ENCODE results near the gene DRICH1. TPM values are rescaled to one million over a fixed set of nuclear protein-coding genes. Genes with fewer than 3 reads are reported as not detected.
"Not testable (repeated sequence)": the region's sequence is repeated elsewhere in the genome, so short reads cannot be mapped to it uniquely, and the experiment has no call there.

The DRICH1 gene
- total RNA-seq, 2 experiments from 2014 or later, result 1.7 to 2.2 TPM

DNA sequence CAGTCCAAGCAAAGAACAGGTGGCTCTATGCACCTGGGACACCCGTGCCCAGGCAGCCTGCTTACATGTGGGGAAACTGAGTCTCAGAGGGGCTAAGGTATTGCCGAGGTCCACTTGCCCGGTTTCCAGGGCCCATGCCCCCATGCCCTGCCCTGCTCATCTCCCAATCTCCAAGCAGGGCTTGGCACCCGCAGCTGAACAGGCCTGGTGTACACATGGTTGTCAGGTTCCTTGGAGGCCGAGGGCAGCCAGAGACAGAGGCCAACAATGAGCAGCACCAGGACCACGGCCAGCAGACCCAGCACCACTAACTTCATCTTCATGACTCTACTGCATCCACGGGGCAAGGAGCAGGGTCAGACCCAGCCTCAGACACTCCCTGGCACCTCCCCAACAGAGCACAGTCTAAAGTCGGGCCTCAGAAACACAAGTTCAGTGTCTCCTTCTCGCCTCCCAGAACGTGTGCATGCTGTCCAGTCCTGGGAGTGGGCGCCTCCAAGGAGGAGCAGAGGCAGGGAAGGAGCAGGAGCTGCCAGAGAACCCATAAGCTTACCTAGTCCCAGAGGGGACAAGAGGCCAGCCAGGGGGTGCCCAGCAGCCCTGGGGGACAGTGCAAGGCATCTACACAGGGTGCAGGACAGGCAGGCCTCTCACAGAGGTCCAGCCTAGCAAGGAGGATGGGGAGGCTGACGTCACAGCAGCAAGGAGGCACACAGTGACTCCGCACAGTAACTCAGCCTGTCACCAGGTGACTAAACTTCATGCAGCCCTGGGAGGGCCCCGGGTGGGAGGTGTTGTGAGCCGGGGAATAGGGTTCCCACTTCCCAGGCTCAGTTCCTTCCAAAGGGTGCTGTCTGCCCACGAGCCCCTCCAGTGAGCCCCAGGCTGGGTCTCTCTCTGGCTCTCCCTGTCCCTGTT, 38.5 kb upstream of the DRICH1 start:
- Mint-ChIP-seq H3K4me3 (no peak overlapping the region), H3K36me3 (ENCODE audit: low read depth) (peaks cover 24% of the 10 kb centered on the region), H3K9me3 (no peaks in the 10 kb centered on the region), H3K27me3 (no peaks in the 10 kb centered on the region), H3K27ac (no peak overlapping the region), H3K4me1 (ENCODE audit: low read depth) (no peaks in the 10 kb centered on the region)
- CTCF ChIA-PET, result no interaction called here
- no peak for ATAC-seq (ENCODE audit: poor library complexity)
- Histone ChIP-seq H3K27ac (ENCODE audit: low read depth in 1 of 2, low read length in 2 of 2) (no peak overlapping the region), H3K36me3 (ENCODE audit: insufficient read depth, low read length) (no peaks in the 10 kb centered on the region), H3K27me3 (ENCODE audit: control insufficient read depth in 1 of 2, insufficient read depth in 2 of 2, low read length in 2 of 2) (no peaks in the 10 kb centered on the region), H3K4me3 (ENCODE audit: low read length) (no peak overlapping the region), H3K9me3 (ENCODE audit: control insufficient read depth in 1 of 2, insufficient read depth in 1 of 2, low read length in 2 of 2) (no peaks in the 10 kb centered on the region), H3K4me1 (ENCODE audit: insufficient read depth, low read length) (peaks cover 2% of the 10 kb centered on the region)
- no peak for DNase-seq
- TF ChIP-seq, protein P1, sequence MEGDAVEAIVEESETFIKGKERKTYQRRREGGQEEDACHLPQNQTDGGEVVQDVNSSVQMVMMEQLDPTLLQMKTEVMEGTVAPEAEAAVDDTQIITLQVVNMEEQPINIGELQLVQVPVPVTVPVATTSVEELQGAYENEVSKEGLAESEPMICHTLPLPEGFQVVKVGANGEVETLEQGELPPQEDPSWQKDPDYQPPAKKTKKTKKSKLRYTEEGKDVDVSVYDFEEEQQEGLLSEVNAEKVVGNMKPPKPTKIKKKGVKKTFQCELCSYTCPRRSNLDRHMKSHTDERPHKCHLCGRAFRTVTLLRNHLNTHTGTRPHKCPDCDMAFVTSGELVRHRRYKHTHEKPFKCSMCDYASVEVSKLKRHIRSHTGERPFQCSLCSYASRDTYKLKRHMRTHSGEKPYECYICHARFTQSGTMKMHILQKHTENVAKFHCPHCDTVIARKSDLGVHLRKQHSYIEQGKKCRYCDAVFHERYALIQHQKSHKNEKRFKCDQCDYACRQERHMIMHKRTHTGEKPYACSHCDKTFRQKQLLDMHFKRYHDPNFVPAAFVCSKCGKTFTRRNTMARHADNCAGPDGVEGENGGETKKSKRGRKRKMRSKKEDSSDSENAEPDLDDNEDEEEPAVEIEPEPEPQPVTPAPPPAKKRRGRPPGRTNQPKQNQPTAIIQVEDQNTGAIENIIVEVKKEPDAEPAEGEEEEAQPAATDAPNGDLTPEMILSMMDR (IDR thresholded peaks at IDR 0.05), result no peak
- POLR2A ChIA-PET, result no interaction called here
- intact Hi-C loops (cut with DNase I, micrococcal nuclease), result no loop called here

DNA sequence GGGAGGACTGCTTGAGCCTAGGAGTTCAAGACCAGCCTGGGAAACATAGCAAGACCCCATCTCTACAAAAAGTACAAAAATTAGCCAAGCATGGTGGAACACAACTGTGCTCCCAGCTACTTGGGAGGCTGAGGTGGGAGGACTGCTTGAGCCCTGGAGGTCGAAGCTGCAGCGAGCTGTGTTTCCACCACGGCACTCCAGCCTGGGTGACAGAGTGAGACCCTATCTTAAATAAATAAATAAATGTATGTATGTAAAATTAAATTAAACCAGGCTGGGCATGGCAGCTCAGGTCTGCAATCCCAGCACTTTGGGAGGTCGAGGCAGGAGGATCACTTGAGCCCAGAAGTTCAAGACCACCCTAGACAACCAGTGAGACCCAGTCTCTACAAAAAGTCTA, 28.3 kb upstream of the DRICH1 start:
- H3K4me3 Mint-ChIP-seq; POLR2A ChIA-PET; H3K27me3 Mint-ChIP-seq; H3K27me3 ChIP-seq (ENCODE audit: control insufficient read depth in 1 of 2, insufficient read depth in 2 of 2, low read length in 2 of 2); H3K27ac ChIP-seq (ENCODE audit: low read depth in 1 of 2, low read length in 2 of 2); ATAC-seq (ENCODE audit: poor library complexity); intact Hi-C loops (cut with DNase I, micrococcal nuclease); DNase-seq; H3K4me1 ChIP-seq (ENCODE audit: insufficient read depth, low read length); H3K9me3 Mint-ChIP-seq; H3K4me1 Mint-ChIP-seq (ENCODE audit: low read depth); H3K9me3 ChIP-seq (ENCODE audit: control insufficient read depth in 1 of 2, insufficient read depth in 1 of 2, low read length in 2 of 2); CTCF ChIA-PET; H3K4me3 ChIP-seq (ENCODE audit: low read length); H3K27ac Mint-ChIP-seq: not testable (repeated sequence)
- H3K36me3 ChIP-seq (ENCODE audit: insufficient read depth, low read length), result peaks cover 20% of the 10 kb centered on the region
- peaks cover 61% of the 10 kb centered on the region for H3K36me3 Mint-ChIP-seq (ENCODE audit: low read depth)

DNA sequence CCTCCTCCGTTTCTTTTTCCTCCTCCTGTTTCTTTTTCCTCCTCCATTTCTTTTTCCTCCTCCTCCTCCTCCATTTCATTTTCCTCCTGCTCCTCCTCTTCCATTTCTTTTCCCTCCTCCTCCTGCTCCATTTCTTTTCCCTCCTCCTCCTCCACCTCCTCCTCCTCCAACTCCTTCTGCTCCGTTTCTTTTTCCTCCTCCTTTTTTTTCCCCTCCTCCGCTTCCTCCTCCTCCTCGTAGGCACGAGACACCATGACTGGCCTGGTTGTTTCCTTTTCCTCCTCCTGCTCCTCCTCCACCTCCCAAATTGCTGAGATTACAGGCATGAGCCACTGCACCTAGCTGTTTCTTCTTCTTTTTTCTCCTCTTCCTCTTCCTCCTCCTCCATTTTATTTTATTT, 25.6 kb upstream of the DRICH1 start:
- Histone ChIP-seq H3K27me3 (ENCODE audit: control insufficient read depth in 1 of 2, insufficient read depth in 2 of 2, low read length in 2 of 2) (no peaks in the 10 kb centered on the region), H3K4me3 (ENCODE audit: low read length) (no peak overlapping the region), H3K9me3 (ENCODE audit: control insufficient read depth in 1 of 2, insufficient read depth in 1 of 2, low read length in 2 of 2) (peaks cover 0 to 4% of the 10 kb centered on the region in 2 experiments), H3K36me3 (ENCODE audit: insufficient read depth, low read length) (peaks cover 22% of the 10 kb centered on the region), H3K4me1 (ENCODE audit: insufficient read depth, low read length) (no peaks in the 10 kb centered on the region), H3K27ac (ENCODE audit: low read depth in 1 of 2, low read length in 2 of 2) (no peak overlapping the region)
- Mint-ChIP-seq H3K4me3 (no peak overlapping the region), H3K27ac (no peak overlapping the region), H3K4me1 (ENCODE audit: low read depth) (no peaks in the 10 kb centered on the region), H3K9me3 (no peaks in the 10 kb centered on the region), H3K27me3 (no peaks in the 10 kb centered on the region), H3K36me3 (ENCODE audit: low read depth) (peaks cover 39% of the 10 kb centered on the region)
- TF ChIP-seq, protein P1 (IDR thresholded peaks at IDR 0.05), result no peak
- ChIA-PET POLR2A (no interaction called here), CTCF (no interaction called here)
- ATAC-seq (ENCODE audit: poor library complexity), result no peak
- intact Hi-C loops (cut with DNase I, micrococcal nuclease), result no loop called here
- DNase-seq, result no peak
